Loucy (cell line): ENCODE measurements around the gene CLNK.

Experiments
- H2AFZ ChIP-seq: fragments of 200-600 bp; sonication (generic); 2 replicates; pipeline ENCODE4 v1.6.0; 2016; ENCODE audit warnings: antibody characterized with exemption, mild to moderate bottlenecking, low read length, moderate library complexity
- H3F3A ChIP-seq: fragments of 200-600 bp; 2 replicates; pipeline ENCODE4 v1.6.0; 2016; ENCODE audit warnings: antibody characterized with exemption, low read depth, mild to moderate bottlenecking
- H3K27me3 ChIP-seq: fragments of 200-600 bp; sonication (generic); 2 replicates; pipeline ENCODE4 v1.6.1; 2014; ENCODE audit warnings: low read length, mild to moderate bottlenecking; ENCODE audit not compliant: insufficient read depth, poor library complexity, severe bottlenecking
- H3K36me3 ChIP-seq: fragments of 200-600 bp; sonication (generic); 2 replicates; pipeline ENCODE4 v1.6.1; 2016; ENCODE audit warnings: low read length; ENCODE audit not compliant: insufficient read depth
- H3K4me1 ChIP-seq: fragments of 200-600 bp; sonication (generic); 2 replicates; pipeline ENCODE4 v1.5.1; 2014; ENCODE audit warnings: low read length, mild to moderate bottlenecking; ENCODE audit not compliant: insufficient read depth, poor library complexity, severe bottlenecking
- H3K4me2 ChIP-seq: fragments of 200-600 bp; sonication (generic); 2 replicates; pipeline ENCODE4 v1.6.0; 2014; ENCODE audit warnings: antibody characterized with exemption, low read length, low read depth, mild to moderate bottlenecking; ENCODE audit not compliant: poor library complexity, severe bottlenecking
- H3K4me3 ChIP-seq: fragments of 200-600 bp; sonication (generic); 2 replicates; pipeline ENCODE4 v1.5.1; 2014; ENCODE audit warnings: low read length, mild to moderate bottlenecking, mixed read lengths; ENCODE audit not compliant: poor library complexity, severe bottlenecking
- H3K79me2 ChIP-seq: fragments of 200-600 bp; sonication (generic); 2 replicates; pipeline ENCODE4 v1.6.1; 2014; ENCODE audit warnings: low read length; ENCODE audit not compliant: insufficient read depth
- H3K9ac ChIP-seq: fragments of 200-600 bp; sonication (generic); 2 replicates; pipeline ENCODE4 v1.6.0; 2014; ENCODE audit warnings: mild to moderate bottlenecking, low read depth, low read length, moderate library complexity; ENCODE audit not compliant: poor library complexity, severe bottlenecking
- H3K9me2 ChIP-seq: fragments of 200-600 bp; sonication (generic); replicated peaks from 2 replicates; pipeline ENCODE4 v1.6.1; 2016; ENCODE audit warnings: low read depth, low read length, mixed read lengths
- H3K9me3 ChIP-seq: fragments of 200-600 bp; sonication (generic); 2 replicates; pipeline ENCODE4 v1.6.1; 2014; ENCODE audit warnings: mild to moderate bottlenecking, antibody characterized with exemption, low read length, low read depth; ENCODE audit not compliant: insufficient read depth
- H4K20me1 ChIP-seq: fragments of 200-600 bp; sonication (generic); 2 replicates; pipeline ENCODE4 v1.6.0; 2014; ENCODE audit warnings: antibody characterized with exemption, low read length, mild to moderate bottlenecking; ENCODE audit not compliant: insufficient read depth, poor library complexity, severe bottlenecking
- EZH2phosphoT487 ChIP-seq: fragments of 200-600 bp; IDR thresholded peaks from 2 replicates; pipeline ENCODE4 v1.6.1; 2018; ENCODE audit warnings: antibody characterized with exemption, mild to moderate bottlenecking, moderate library complexity, borderline replicate concordance
- TF ChIP-seq, protein P1 (sequence below): fragments of 200-600 bp; sonication (generic); conservative IDR thresholded peaks from 2 replicates; pipeline ENCODE4 v1.5.1; 2014; ENCODE audit warnings: mild to moderate bottlenecking, antibody characterized with exemption, low read length

Gene CLNK, protein sequence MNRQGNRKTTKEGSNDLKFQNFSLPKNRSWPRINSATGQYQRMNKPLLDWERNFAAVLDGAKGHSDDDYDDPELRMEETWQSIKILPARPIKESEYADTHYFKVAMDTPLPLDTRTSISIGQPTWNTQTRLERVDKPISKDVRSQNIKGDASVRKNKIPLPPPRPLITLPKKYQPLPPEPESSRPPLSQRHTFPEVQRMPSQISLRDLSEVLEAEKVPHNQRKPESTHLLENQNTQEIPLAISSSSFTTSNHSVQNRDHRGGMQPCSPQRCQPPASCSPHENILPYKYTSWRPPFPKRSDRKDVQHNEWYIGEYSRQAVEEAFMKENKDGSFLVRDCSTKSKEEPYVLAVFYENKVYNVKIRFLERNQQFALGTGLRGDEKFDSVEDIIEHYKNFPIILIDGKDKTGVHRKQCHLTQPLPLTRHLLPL

DNA sequence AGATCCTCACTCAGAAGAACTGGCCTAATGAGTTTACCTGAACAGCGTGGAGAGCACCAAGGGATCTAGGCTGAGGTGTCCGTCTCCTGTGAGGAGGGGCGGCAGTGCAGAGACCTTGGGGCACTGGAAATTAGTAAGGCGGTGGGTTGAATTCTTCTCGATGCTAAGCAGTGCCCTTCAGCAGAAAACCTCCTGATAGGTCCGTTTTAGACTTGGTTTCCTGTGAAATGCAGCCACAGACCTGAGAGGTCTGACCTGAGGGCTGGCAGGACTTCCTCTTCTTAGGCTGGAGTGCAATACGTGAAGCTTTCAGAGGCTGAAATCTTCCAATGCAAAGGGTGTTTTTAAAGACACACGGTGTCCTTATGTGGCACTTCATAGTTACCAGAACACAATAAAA, at the start of gene CLNK:
Gene CLNK, minus strand, starts transcription at position 138 of the 400 bp plus-strand sequence. CDS start 16,899 bp downstream, outside the sequence.
- Histone ChIP-seq H3K9me3 (no peaks in the 10 kb centered on the region), H2AFZ (peak within 1 kb of the TSS; percentile 66), H3K79me2 (peaks cover 40% of the 10 kb centered on the region), H4K20me1 (no peaks in the 10 kb centered on the region), H3K4me1 (peaks cover 78% of the 10 kb centered on the region), H3K4me2 (peak within 1 kb of the TSS; percentile 79), H3K9me2 (no peaks in the 10 kb centered on the region), H3K4me3 (peak within 1 kb of the TSS; percentile 72), H3K9ac (peak within 1 kb of the TSS; percentile 86), H3F3A (no peaks in the 10 kb centered on the region), H3K36me3 (no peaks in the 10 kb centered on the region), H3K27me3 (no peaks in the 10 kb centered on the region)
- TF ChIP-seq, protein P1, sequence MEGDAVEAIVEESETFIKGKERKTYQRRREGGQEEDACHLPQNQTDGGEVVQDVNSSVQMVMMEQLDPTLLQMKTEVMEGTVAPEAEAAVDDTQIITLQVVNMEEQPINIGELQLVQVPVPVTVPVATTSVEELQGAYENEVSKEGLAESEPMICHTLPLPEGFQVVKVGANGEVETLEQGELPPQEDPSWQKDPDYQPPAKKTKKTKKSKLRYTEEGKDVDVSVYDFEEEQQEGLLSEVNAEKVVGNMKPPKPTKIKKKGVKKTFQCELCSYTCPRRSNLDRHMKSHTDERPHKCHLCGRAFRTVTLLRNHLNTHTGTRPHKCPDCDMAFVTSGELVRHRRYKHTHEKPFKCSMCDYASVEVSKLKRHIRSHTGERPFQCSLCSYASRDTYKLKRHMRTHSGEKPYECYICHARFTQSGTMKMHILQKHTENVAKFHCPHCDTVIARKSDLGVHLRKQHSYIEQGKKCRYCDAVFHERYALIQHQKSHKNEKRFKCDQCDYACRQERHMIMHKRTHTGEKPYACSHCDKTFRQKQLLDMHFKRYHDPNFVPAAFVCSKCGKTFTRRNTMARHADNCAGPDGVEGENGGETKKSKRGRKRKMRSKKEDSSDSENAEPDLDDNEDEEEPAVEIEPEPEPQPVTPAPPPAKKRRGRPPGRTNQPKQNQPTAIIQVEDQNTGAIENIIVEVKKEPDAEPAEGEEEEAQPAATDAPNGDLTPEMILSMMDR = no peak
- no peak for TF ChIP-seq EZH2phosphoT487

DNA sequence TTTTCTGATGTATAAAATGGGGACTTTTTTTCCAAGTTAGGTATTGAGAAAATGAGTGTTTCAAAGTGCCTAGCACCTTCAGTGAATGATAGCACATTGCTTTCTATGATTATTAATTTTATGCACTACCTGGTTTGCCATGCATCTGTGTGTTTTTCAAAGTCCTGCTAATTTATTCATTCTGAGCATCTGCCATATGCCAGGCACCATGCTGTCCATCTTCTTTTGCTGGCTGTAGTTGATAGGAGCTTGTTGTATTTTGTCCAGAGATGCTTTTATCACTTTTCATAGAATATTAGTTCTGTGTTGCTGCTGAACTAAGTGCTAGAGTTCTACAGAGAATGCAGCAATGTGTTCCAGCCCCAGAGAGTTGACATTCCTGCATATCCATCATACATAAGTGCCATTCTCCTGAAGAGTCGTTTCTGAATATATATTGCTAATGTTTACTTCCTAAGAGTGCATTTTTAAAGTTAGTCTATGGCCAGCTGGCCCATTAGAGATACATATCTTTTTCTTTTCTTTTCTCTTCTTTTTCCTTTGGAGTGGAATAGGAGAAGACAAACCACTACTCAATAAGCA, 49.0 kb upstream of the CLNK start:
- peak overlapping the region; percentile 3; the same call in 1 of the 2 replicates for H2AFZ ChIP-seq
- no peaks in the 10 kb centered on the region for H3K79me2 ChIP-seq
- H3K9ac ChIP-seq = no peak overlapping the region
- H3K4me3 ChIP-seq = no peak overlapping the region
- H3K9me2 ChIP-seq = no peaks in the 10 kb centered on the region
- peaks cover 37% of the 10 kb centered on the region for H3K4me1 ChIP-seq
- H3K4me2 ChIP-seq = peak overlapping the region; percentile 49
- no peaks in the 10 kb centered on the region for H4K20me1 ChIP-seq
- H3K27me3 ChIP-seq = no peaks in the 10 kb centered on the region
- H3K36me3 ChIP-seq = no peaks in the 10 kb centered on the region
- no peaks in the 10 kb centered on the region for H3K9me3 ChIP-seq
- TF ChIP-seq, protein P1 = no peak
- no peak for TF ChIP-seq EZH2phosphoT487
- no peaks in the 10 kb centered on the region for H3F3A ChIP-seq

DNA sequence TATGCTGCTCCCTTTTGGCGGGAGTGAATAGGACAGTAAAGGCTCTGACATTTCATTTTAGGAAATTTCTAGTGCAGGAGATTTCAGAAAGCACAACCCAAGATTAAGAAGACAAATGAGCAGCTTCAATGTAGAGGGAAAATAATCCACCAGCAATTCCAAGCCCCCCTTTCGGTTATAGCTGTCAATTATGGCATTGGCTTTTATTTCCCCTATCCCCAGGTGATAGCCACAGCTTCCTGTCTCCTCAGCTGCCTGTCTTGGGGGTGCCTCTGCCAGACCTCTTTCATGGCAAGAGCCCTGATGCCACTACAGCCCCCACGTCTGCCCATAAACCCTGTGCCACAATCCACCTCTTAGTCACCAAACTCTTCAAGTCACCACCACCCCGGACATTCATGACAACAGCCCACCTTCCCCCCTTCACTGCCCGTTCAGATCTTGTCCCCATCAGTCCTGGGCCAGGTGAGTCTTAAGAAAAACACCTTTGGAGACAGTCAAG, 48.4 kb upstream of the CLNK start:
- no peaks in the 10 kb centered on the region for H3K79me2 ChIP-seq
- H2AFZ ChIP-seq = peak overlapping the region; percentile 3; the same call in 1 of the 2 replicates
- H3F3A ChIP-seq = no peaks in the 10 kb centered on the region
- no peaks in the 10 kb centered on the region for H3K9me2 ChIP-seq
- no peaks in the 10 kb centered on the region for H3K36me3 ChIP-seq
- H4K20me1 ChIP-seq = no peaks in the 10 kb centered on the region
- H3K9ac ChIP-seq = peak overlapping the region; percentile 1
- no peaks in the 10 kb centered on the region for H3K9me3 ChIP-seq
- peaks cover 37% of the 10 kb centered on the region for H3K4me1 ChIP-seq
- TF ChIP-seq EZH2phosphoT487 = no peak
- TF ChIP-seq, protein P1 = no peak
- H3K4me2 ChIP-seq = peak overlapping the region; percentile 49
- peak overlapping the region; percentile 11 for H3K4me3 ChIP-seq
- no peaks in the 10 kb centered on the region for H3K27me3 ChIP-seq
